Endothelial cell (in vitro differentiated cells): ENCODE data around the gene CSNK1D. TPM values are rescaled to one million over a fixed set of nuclear protein-coding genes. Genes with fewer than 3 reads are reported as not detected.

Source experiments
- DNase-seq: peaks from one replicate; pipeline ENCODE4 v3.0.0; 2021; ENCODE audit warnings: low spot score
- H3K27ac Mint-ChIP-seq: one replicate; pipeline ENCODE4 v1.8.0; 2021; ENCODE audit warnings: mixed read lengths, inconsistent platforms; ENCODE audit not compliant: unreplicated experiment
- H3K27me3 Mint-ChIP-seq: one replicate; pipeline ENCODE4 v1.8.0; 2021; ENCODE audit warnings: mild to moderate bottlenecking, moderate library complexity, mixed read lengths, inconsistent platforms; ENCODE audit not compliant: unreplicated experiment
- H3K36me3 Mint-ChIP-seq: one replicate; pipeline ENCODE4 v1.8.0; 2021; ENCODE audit warnings: mild to moderate bottlenecking, low read depth, mixed read lengths, inconsistent platforms; ENCODE audit not compliant: unreplicated experiment
- H3K4me1 Mint-ChIP-seq: one replicate; pipeline ENCODE4 v1.8.0; 2021; ENCODE audit warnings: mild to moderate bottlenecking, mixed read lengths, inconsistent platforms; ENCODE audit not compliant: unreplicated experiment
- H3K4me3 Mint-ChIP-seq: one replicate; pipeline ENCODE4 v1.8.0; 2021; ENCODE audit warnings: mild to moderate bottlenecking, mixed read lengths, inconsistent platforms; ENCODE audit not compliant: unreplicated experiment
- H3K9me3 Mint-ChIP-seq: one replicate; pipeline ENCODE4 v1.8.0; 2021; ENCODE audit warnings: mixed read lengths, inconsistent platforms; ENCODE audit not compliant: unreplicated experiment
- CTCF ChIP-seq: fragments of 200-600 bp; sonication (generic); IDR thresholded peaks from one replicate; pipeline ENCODE4 v1.5.0; 2021; ENCODE audit warnings: antibody characterized with exemption; ENCODE audit not compliant: unreplicated experiment
- total RNA-seq: library from RNA; stranded (reverse); fragmentation: NEBNext Ultra II Directional; extraction: Animal tissue kit (Norgen Biotek cat#: 25700); gene quantifications from one replicate; pipeline ENCODE4 v1.2.1, GENCODE V29; 2021; ENCODE audit not compliant: unreplicated experiment

CSNK1D gene
- total RNA-seq, 1 donor from 2014 or later: 149 TPM

GRCh38 chr17:82317394-82318168, 44.1 kb upstream of the CSNK1D start, which contains the start of gene CD7:
Gene CD7 (minus strand): TSS chr17:82317608. CDS start chr17:82317495, 113 bp downstream.
- Mint-ChIP-seq H3K27me3 (peaks cover 4% of the 10 kb centered on the region), H3K27ac (no peak within 1 kb of the TSS), H3K9me3 (no peaks in the 10 kb centered on the region), H3K4me1 (peaks cover 2% of the 10 kb centered on the region), H3K4me3 (no peak within 1 kb of the TSS), H3K36me3 (no peaks in the 10 kb centered on the region)
- no peak for TF ChIP-seq CTCF
- DNase-seq: no peak

GRCh38 chr17:82316651-82317393, 43.3 kb upstream of the CSNK1D start:
- no peak for TF ChIP-seq CTCF
- no peak overlapping the region for H3K27ac Mint-ChIP-seq
- no peaks in the 10 kb centered on the region for H3K9me3 Mint-ChIP-seq
- no peak overlapping the region for H3K4me3 Mint-ChIP-seq
- H3K36me3 Mint-ChIP-seq: no peaks in the 10 kb centered on the region
- H3K4me1 Mint-ChIP-seq: peaks cover 2% of the 10 kb centered on the region
- no peak for DNase-seq
- peaks cover 4% of the 10 kb centered on the region for H3K27me3 Mint-ChIP-seq

GRCh38 chr17:82315703-82316358, 42.3 kb upstream of the CSNK1D start:
- peaks cover 2% of the 10 kb centered on the region for H3K27me3 Mint-ChIP-seq
- no peak for TF ChIP-seq CTCF
- no peak for DNase-seq
- H3K27ac Mint-ChIP-seq: no peak overlapping the region
- no peaks in the 10 kb centered on the region for H3K36me3 Mint-ChIP-seq
- no peaks in the 10 kb centered on the region for H3K4me1 Mint-ChIP-seq
- no peak overlapping the region for H3K4me3 Mint-ChIP-seq
- H3K9me3 Mint-ChIP-seq: no peaks in the 10 kb centered on the region

- TF ChIP-seq CTCF: no peak
- Mint-ChIP-seq H3K4me3 (no peak overlapping the region), H3K36me3 (no peaks in the 10 kb centered on the region), H3K9me3 (no peaks in the 10 kb centered on the region), H3K4me1 (no peaks in the 10 kb centered on the region), H3K27ac (no peak overlapping the region), H3K27me3 (peaks cover 4% of the 10 kb centered on the region)
- no peak for DNase-seq
Measured at GRCh38 chr17:82314727-82315605, 41.5 kb upstream of the CSNK1D start.
